H9 (cell line): Measurements from ENCODE around the gene PFKL. TPM values are rescaled to one million over a fixed set of nuclear protein-coding genes. Genes with fewer than 3 reads are reported as not detected.

Experiments
- DNase-seq: peaks from one replicate; pipeline ENCODE4 v3.0.0-alpha.2; 2017
- H2AFZ ChIP-seq: one replicate; pipeline ENCODE4 v1.6.1; 2013; ENCODE audit warnings: mild to moderate bottlenecking, low read length, control low read depth, moderate library complexity
- H2AK5ac ChIP-seq: 2 replicates; pipeline ENCODE4 v1.6.1; 2013; ENCODE audit warnings: low read length, control low read depth, mixed read lengths; ENCODE audit not compliant: insufficient read length
- H2BK120ac ChIP-seq: one replicate; pipeline ENCODE4 v1.6.1; 2013; ENCODE audit warnings: low read depth, mild to moderate bottlenecking, low read length, control low read depth, inconsistent platforms; ENCODE audit not compliant: poor library complexity, severe bottlenecking
- H2BK12ac ChIP-seq: 2 replicates; pipeline ENCODE4 v1.6.1; 2013; ENCODE audit warnings: low read length, control low read depth, mixed read lengths, low read depth; ENCODE audit not compliant: insufficient read length
- H2BK15ac ChIP-seq: 2 replicates; pipeline ENCODE4 v1.6.1; 2013; ENCODE audit warnings: low read depth, low read length, control low read depth
- H2BK20ac ChIP-seq: one replicate; pipeline ENCODE4 v1.6.1; 2013; ENCODE audit warnings: low read depth, mild to moderate bottlenecking, low read length, control low read depth, inconsistent platforms; ENCODE audit not compliant: poor library complexity, severe bottlenecking
- H2BK5ac ChIP-seq: 2 replicates; pipeline ENCODE4 v1.6.1; 2013; ENCODE audit warnings: low read length, control low read depth, mixed read lengths; ENCODE audit not compliant: insufficient read length
- H3K14ac ChIP-seq: 2 replicates; pipeline ENCODE4 v1.6.1; 2013; ENCODE audit warnings: low read length, control low read depth; ENCODE audit not compliant: insufficient read depth
- H3K18ac ChIP-seq: 2 replicates; pipeline ENCODE4 v1.6.1; 2013; ENCODE audit warnings: low read depth, mild to moderate bottlenecking, mixed read lengths, low read length, control low read depth; ENCODE audit not compliant: insufficient read length
- H3K23ac ChIP-seq: 2 replicates; pipeline ENCODE4 v1.6.1; 2013; ENCODE audit warnings: low read length, control low read depth, mixed read lengths, low read depth; ENCODE audit not compliant: insufficient read length
- H3K23me2 ChIP-seq: 2 replicates; pipeline ENCODE4 v1.6.1; 2013; ENCODE audit warnings: low read depth, mild to moderate bottlenecking, mixed read lengths, low read length, control low read depth; ENCODE audit not compliant: insufficient read length, poor library complexity, severe bottlenecking
- H3K27ac ChIP-seq: 2 replicates; pipeline ENCODE4 v1.5.1; 2013; ENCODE audit warnings: low read length, control low read depth, mixed read lengths, low read depth; ENCODE audit not compliant: insufficient read length
- H3K27me3 ChIP-seq: 2 replicates; pipeline ENCODE4 v1.6.1; 2013; ENCODE audit warnings: low read length, control low read depth, inconsistent platforms; ENCODE audit not compliant: insufficient read depth
- H3K4ac ChIP-seq: 2 replicates; pipeline ENCODE4 v1.6.1; 2013; ENCODE audit warnings: low read depth, mild to moderate bottlenecking, control low read depth, inconsistent platforms, low read length, moderate library complexity
- H3K4me1 ChIP-seq: 2 replicates; pipeline ENCODE4 v1.6.1; 2013; ENCODE audit warnings: low read length, control low read depth, inconsistent platforms; ENCODE audit not compliant: insufficient read depth
- H3K4me2 ChIP-seq: 2 replicates; pipeline ENCODE4 v1.6.1; 2013; ENCODE audit warnings: low read length, control low read depth, mixed read lengths; ENCODE audit not compliant: insufficient read length, insufficient read depth
- H3K56ac ChIP-seq: 2 replicates; pipeline ENCODE4 v1.6.1; 2013; ENCODE audit warnings: low read depth, mild to moderate bottlenecking, mixed read lengths, low read length, control low read depth; ENCODE audit not compliant: insufficient read length
- H3K79me1 ChIP-seq: 2 replicates; pipeline ENCODE4 v1.6.1; 2013; ENCODE audit warnings: low read depth, mild to moderate bottlenecking, moderate library complexity, low read length, control low read depth, inconsistent platforms; ENCODE audit not compliant: insufficient read depth, poor library complexity, severe bottlenecking
- H3K79me2 ChIP-seq: 2 replicates; pipeline ENCODE4 v1.6.1; 2013; ENCODE audit warnings: low read length, control low read depth, inconsistent platforms; ENCODE audit not compliant: insufficient read depth
- H3K9ac ChIP-seq: 2 replicates; pipeline ENCODE4 v1.6.1; 2013; ENCODE audit warnings: low read length, control low read depth, mixed read lengths; ENCODE audit not compliant: insufficient read length; ENCODE audit errors: extremely low read depth
- H3K9me3 ChIP-seq: one replicate; pipeline ENCODE4 v1.6.1; 2013; ENCODE audit warnings: low read depth, low read length, inconsistent platforms; ENCODE audit not compliant: control insufficient read depth
- H3T11ph ChIP-seq: one replicate; pipeline ENCODE4 v1.6.1; 2013; ENCODE audit warnings: mild to moderate bottlenecking, low read length, control low read depth, inconsistent platforms
- H4K20me1 ChIP-seq: one replicate; pipeline ENCODE4 v1.6.1; 2013; ENCODE audit not compliant: control insufficient read depth, insufficient read length, insufficient read depth
- H4K5ac ChIP-seq: 2 replicates; pipeline ENCODE4 v1.6.1; 2013; ENCODE audit warnings: low read depth, mild to moderate bottlenecking, mixed read lengths, low read length, control low read depth; ENCODE audit not compliant: insufficient read length
- H4K8ac ChIP-seq: replicated peaks from 2 replicates; pipeline ENCODE4 v1.6.1; 2013; ENCODE audit warnings: low read length, control low read depth, mixed read lengths, low read depth; ENCODE audit not compliant: insufficient read length
- H4K91ac ChIP-seq: 2 replicates; pipeline ENCODE4 v1.6.1; 2013; ENCODE audit warnings: low read depth, mild to moderate bottlenecking, moderate library complexity, mixed read lengths, low read length, control low read depth; ENCODE audit not compliant: insufficient read length
- H3K27ac Mint-ChIP-seq, 3 experiments: 2 replicates in 2 of 3; 3 replicates in 1 of 3; pipeline ENCODE4 v1.8.0; 2020 to 2021; ENCODE audit warnings: mixed read lengths in 3 of 3, mild to moderate bottlenecking in 1 of 3, moderate library complexity in 1 of 3
- H3K27me3 Mint-ChIP-seq: 2 replicates; pipeline ENCODE4 v1.8.0; 2021; ENCODE audit warnings: low read depth, mild to moderate bottlenecking, moderate library complexity, mixed read lengths
- H3K36me3 Mint-ChIP-seq, 3 experiments: 2 replicates in 2 of 3; 3 replicates in 1 of 3; pipeline ENCODE4 v1.8.0; 2020 to 2021; ENCODE audit warnings: low read depth in 3 of 3, mixed read lengths in 3 of 3; ENCODE audit not compliant: insufficient read depth in 1 of 3
- H3K4me1 Mint-ChIP-seq, 2 experiments: 2 replicates each; pipeline ENCODE4 v1.8.0; 2020; ENCODE audit warnings: mixed read lengths in 2 of 2
- H3K4me3 Mint-ChIP-seq, 2 experiments: 2 replicates in 1 of 2; 3 replicates in 1 of 2; pipeline ENCODE4 v1.8.0; 2020 to 2021; ENCODE audit warnings: mild to moderate bottlenecking in 2 of 2, mixed read lengths in 2 of 2, moderate library complexity in 1 of 2
- H3K9me3 Mint-ChIP-seq, 2 experiments: 2 replicates in 1 of 2; 3 replicates in 1 of 2; pipeline ENCODE4 v1.8.0; 2020; ENCODE audit warnings: mild to moderate bottlenecking in 2 of 2, mixed read lengths in 2 of 2, moderate library complexity in 1 of 2
- CTCF ChIP-seq: fragments of 200-600 bp; sonication (generic); conservative IDR thresholded peaks from 3 replicates; pipeline ENCODE4 v1.8.0; 2021; ENCODE audit warnings: antibody characterized with exemption, mild to moderate bottlenecking
- WGBS: extraction: QIAGEN DNeasy Blood & Tissue Kit; methylation state at CpG from one replicate; pipeline ENCODE4 v1.1.7; 2013; ENCODE audit warnings: missing lambda C conversion rate, low lambda C conversion rate, mixed read lengths; ENCODE audit not compliant: insufficient read length; ENCODE audit errors: extremely low coverage; 5-methylcytosine and 5-hydroxymethylcytosine counted together
- total RNA-seq: library from RNA; stranded (reverse); gene quantifications from 2 replicates; pipeline ENCODE4 v1.2.1, GENCODE V29; 2021

The PFKL gene
- total RNA-seq, 1 experiment from 2014 or later = 107 TPM

GRCh38 chr21:44352253-44352860, 52.5 kb downstream of the PFKL start:
- H3K4me2 ChIP-seq = no peak overlapping the region
- H2AK5ac ChIP-seq = no peak overlapping the region
- H3K27ac ChIP-seq = no peak overlapping the region
- H2BK12ac ChIP-seq = no peak overlapping the region
- H3K14ac ChIP-seq = no peak overlapping the region
- peaks cover 5% of the 10 kb centered on the region for H3K27me3 Mint-ChIP-seq
- H2BK20ac ChIP-seq = no peak overlapping the region
- H4K20me1 ChIP-seq = no peaks in the 10 kb centered on the region
- H2BK5ac ChIP-seq = no peak overlapping the region
- H2BK15ac ChIP-seq = no peak overlapping the region
- no peaks in the 10 kb centered on the region for H3K27me3 ChIP-seq
- no peaks in the 10 kb centered on the region for H3K4me1 ChIP-seq
- no peak overlapping the region for H3K56ac ChIP-seq
- no peak overlapping the region for H2BK120ac ChIP-seq
- no peak overlapping the region for H3K4ac ChIP-seq
- no peak overlapping the region for H3K23ac ChIP-seq
- no peaks in the 10 kb centered on the region for H3K79me1 ChIP-seq
- H3T11ph ChIP-seq = no peak overlapping the region
- no peaks in the 10 kb centered on the region for H3K23me2 ChIP-seq
- H3K18ac ChIP-seq = no peak overlapping the region
- H4K91ac ChIP-seq = no peak overlapping the region
- no peaks in the 10 kb centered on the region for H3K9me3 Mint-ChIP-seq
- no peak overlapping the region for H3K9ac ChIP-seq
- H3K27ac Mint-ChIP-seq = no peak overlapping the region; a peak in 1 of 7 replicates
- H3K4me3 Mint-ChIP-seq = no peak overlapping the region
- no peak for TF ChIP-seq CTCF
- no peaks in the 10 kb centered on the region for H3K79me2 ChIP-seq
- H4K5ac ChIP-seq = no peak overlapping the region
- no peaks in the 10 kb centered on the region for H3K36me3 Mint-ChIP-seq
- no peak for DNase-seq
- no peak overlapping the region for H2AFZ ChIP-seq
- peaks cover 0 to 5% of the 10 kb centered on the region in 2 experiments; a peak in 1 of 4 replicates for H3K4me1 Mint-ChIP-seq
- no peaks in the 10 kb centered on the region for H3K9me3 ChIP-seq
- no peak overlapping the region for H4K8ac ChIP-seq
- no CpG with 5 or more reads among the region's 17 CpGs for WGBS
